ENCODE measurements around the gene PLCXD1.

PLCXD1 gene

DNA sequence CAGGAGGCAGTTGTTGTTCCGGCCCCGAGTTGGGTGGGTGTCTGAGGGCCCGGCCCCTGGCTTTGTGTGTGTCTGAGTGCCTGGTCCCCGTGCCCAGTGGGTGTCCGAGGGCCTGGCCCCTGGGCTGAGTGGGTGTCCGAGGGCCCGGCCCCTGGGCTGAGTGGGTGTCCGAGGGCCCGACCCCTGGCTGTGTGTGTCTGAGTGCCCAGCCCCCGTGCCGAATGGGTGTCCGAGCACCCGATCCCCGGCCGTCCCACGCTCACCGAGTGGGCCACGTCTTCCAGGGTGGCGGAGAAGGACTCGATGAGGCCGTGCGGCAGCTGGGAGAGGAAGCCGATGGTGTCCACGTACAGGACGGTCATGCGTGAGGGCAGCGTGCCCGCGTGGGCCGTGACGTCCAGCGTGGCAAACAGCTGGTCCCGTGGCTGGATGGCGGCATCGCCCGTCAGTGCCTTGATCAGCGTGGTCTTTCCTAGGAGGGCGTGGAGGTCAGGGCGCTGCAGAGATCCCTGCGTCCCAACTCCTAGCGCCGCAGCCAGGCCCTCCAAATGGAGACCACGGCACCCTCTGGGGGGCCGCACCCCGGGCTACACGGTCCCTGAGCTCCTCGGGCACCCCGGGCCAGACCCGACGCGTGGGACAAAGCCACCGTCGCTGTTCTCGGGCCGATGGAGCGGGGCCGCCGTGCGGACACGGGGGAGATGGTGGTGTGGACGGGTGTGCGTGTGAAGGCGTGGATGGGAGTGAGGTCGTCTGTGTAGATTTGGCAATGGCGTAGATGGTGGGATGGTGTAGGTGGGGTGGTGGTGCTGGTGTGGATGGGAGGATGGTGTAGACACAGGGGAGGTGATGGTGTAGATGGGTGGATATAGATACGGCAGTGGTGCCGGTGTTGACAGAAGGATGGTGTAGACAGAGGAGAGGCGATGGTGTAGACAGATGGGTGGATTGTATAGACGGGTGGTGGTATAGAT is 30.3 kb downstream of the PLCXD1 start:
- in situ Hi-C loops (cut with HindIII; ENCODE audit: low sequenced_read_pairs): no loop called here
- TF ChIP-seq, protein P1, sequence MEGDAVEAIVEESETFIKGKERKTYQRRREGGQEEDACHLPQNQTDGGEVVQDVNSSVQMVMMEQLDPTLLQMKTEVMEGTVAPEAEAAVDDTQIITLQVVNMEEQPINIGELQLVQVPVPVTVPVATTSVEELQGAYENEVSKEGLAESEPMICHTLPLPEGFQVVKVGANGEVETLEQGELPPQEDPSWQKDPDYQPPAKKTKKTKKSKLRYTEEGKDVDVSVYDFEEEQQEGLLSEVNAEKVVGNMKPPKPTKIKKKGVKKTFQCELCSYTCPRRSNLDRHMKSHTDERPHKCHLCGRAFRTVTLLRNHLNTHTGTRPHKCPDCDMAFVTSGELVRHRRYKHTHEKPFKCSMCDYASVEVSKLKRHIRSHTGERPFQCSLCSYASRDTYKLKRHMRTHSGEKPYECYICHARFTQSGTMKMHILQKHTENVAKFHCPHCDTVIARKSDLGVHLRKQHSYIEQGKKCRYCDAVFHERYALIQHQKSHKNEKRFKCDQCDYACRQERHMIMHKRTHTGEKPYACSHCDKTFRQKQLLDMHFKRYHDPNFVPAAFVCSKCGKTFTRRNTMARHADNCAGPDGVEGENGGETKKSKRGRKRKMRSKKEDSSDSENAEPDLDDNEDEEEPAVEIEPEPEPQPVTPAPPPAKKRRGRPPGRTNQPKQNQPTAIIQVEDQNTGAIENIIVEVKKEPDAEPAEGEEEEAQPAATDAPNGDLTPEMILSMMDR (IDR thresholded peaks at IDR 0.05; ENCODE audit: low read depth, low read length): no peak
- H3K4me3 ChIP-seq (ENCODE audit: low read depth, low read length): no peak overlapping the region
- no peak for DNase-seq (ENCODE audit: low read depth, low spot score)

DNA sequence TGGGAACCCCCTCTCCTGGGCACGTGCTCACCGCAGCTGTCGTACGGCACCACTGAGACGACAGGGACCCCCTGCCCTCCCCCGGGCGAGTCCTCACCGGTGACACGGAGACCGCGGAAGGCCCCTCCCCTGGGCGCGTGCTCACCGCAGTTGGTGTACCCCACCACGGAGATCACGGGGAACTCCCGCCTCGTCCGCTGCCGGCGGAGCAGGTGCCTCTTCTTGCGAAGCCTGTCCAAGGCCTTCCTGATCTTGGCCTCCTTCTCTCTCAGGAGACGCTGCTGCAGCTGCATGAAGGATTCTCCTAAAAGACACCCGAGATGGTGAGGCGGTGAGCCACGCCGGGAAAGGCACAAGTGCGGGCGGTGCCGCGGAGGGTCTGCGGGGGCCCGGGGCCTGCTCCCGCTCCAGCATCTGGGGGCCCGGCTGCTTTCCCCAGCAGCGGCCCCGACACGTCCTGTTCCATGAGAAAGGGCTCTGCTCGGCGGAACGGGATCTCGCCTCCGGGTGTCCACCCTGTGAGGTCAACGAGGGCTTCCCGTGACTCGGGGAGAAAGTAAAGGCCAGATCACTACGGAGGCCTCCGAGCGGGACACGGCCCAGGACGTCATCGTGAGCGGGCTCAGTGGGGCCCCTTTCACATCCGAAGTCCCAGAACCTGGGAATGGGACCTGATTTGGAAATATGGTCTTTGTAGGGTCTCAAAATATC is 31.6 kb downstream of the PLCXD1 start:
- TF ChIP-seq, protein P1 (IDR thresholded peaks at IDR 0.05; ENCODE audit: low read depth, low read length): no peak
- no peak overlapping the region for H3K4me3 ChIP-seq (ENCODE audit: low read depth, low read length)
- no peak for DNase-seq (ENCODE audit: low read depth, low spot score)
- in situ Hi-C loops (cut with HindIII; ENCODE audit: low sequenced_read_pairs): no loop called here

DNA sequence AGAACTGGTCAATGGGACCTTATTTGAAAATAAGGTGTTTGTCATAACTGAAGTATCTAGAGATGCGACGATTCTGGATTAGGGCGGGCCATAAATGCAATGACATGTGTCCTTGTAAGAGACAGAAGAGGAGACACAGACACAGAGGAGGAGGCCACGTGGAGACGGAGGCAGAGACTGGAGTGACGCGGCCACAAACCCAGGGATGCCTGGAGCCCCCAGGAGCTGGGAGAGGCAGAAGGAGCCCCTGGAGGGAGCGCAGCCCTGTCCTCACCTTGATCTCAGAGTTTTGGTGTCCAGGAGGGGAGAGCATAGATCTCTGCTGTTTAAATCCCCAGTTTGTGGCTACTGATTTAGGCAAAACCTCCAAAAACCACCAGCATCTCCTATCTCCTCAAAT is 32.4 kb downstream of the PLCXD1 start:
- no peak overlapping the region for H3K4me3 ChIP-seq (ENCODE audit: low read depth, low read length)
- TF ChIP-seq, protein P1 (IDR thresholded peaks at IDR 0.05; ENCODE audit: low read depth, low read length): no peak
- no peak for DNase-seq (ENCODE audit: low read depth, low spot score)
- in situ Hi-C loops (cut with HindIII; ENCODE audit: low sequenced_read_pairs): no loop called here

DNA sequence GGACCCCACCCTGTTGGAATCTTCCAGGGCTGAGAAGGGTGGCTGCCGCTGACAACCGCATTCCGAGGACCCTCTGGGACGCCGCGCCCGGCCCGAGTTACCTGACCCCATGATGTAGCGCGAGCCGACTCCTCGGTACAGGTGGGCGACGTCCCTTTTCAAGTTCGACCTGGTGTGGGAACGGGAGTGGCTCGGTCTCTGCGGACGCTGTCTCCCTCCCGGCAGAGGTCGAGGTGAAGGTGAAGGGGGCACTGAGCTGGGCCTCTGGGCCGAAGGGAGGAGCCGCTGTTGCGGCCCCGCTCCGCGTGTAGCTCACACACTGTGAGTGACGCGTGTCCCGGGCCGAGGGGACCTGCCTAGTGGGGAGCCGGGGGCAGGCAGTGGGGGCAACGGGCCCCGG is 32.9 kb downstream of the PLCXD1 start:
- DNase-seq (ENCODE audit: low read depth, low spot score): no peak
- in situ Hi-C loops (cut with HindIII; ENCODE audit: low sequenced_read_pairs): no loop called here

DNA sequence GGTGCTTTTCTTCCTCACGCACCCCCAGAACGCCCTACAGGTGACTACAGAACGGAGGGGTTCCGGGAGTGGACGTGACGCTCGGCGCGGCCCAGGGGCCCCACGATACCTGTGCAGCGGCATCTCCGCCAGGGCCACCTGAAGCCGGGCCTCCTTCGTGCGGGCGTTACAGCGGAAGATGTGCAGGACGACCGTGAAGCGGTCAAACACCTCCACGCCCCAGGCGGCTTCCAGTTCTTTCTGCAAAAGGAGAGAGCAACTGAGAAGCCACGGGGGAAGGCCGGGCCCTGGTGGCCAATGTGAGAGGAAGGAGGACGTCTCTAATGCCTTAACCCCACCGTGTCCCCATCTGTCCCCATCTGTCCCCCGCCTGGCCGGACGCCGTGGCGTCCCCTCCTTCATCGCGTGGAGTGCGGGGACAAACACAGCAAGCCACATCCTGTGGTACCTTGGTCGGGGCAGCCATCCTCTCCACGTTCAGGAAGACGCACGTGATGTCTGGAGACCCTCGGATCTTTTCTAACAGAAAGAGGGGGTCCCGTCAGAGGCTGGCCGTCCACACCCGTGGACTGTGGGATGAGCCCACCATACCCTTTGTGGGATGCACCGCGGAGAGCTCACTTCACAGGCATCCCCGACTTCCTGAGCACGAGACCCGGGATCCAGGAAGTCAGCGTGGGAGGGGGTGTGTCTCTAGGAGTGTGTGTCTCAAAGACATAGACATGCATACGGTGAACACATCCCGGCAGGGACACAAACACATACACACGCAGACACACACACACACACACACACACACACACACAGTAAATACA is 33.8 kb downstream of the PLCXD1 start:
- in situ Hi-C loops (cut with HindIII; ENCODE audit: low sequenced_read_pairs): no loop called here

More for the DNA sequence above, 32.9 kb downstream of the PLCXD1 start:
- no peak overlapping the region for H3K4me3 ChIP-seq (ENCODE audit: low read depth, low read length)
- TF ChIP-seq, protein P1 (IDR thresholded peaks at IDR 0.05; ENCODE audit: low read depth, low read length): no peak

More for the DNA sequence above, 33.8 kb downstream of the PLCXD1 start:
- TF ChIP-seq, protein P1 (IDR thresholded peaks at IDR 0.05; ENCODE audit: low read depth, low read length): no peak
- no peak overlapping the region for H3K4me3 ChIP-seq (ENCODE audit: low read depth, low read length)
- no peak for DNase-seq (ENCODE audit: low read depth, low spot score)

Data from astrocyte of the spinal cord (primary cell).